Measurements from ENCODE around the gene GTF3C1. TPM values are rescaled to one million over a fixed set of nuclear protein-coding genes. Genes with fewer than 3 reads are reported as not detected.

Gene GTF3C1
- total and polyA plus RNA-seq, 2 of the 8 experiments (the other 6 are each of a cell fraction or from before 2014, with no cell fraction given) = 89.3 to 126 TPM

- TF ChIP-seq POLR2AphosphoS5 (IDR thresholded peaks at IDR 0.05; ENCODE audit: low read depth, low read length) (no peak), NANOG (IDR thresholded peaks at IDR 0.05; ENCODE audit: insufficient read depth, low read depth, low read length, poor library complexity, severe bottlenecking) (no peak), SIN3A (conservative IDR thresholded peaks at IDR 0.05 in 1 of 2, IDR thresholded peaks at IDR 0.05 in 1 of 2; ENCODE audit: low read depth in 1 of 2, low read length in 2 of 2) (no peak), SIRT6 (IDR thresholded peaks at IDR 0.05; ENCODE audit: low read length) (no peak), CHD7 (IDR thresholded peaks at IDR 0.05; ENCODE audit: insufficient replicate concordance, low read length) (no peak)
Observed at GRCh38 chr16:27417047-27417671, 132.6 kb downstream of the GTF3C1 start (continued).
